ENCODE measurements around the gene IVNS1ABP.

The IVNS1ABP gene

GRCh38 chr1:185345913-185346720, 29.1 kb upstream of the IVNS1ABP start:
- Histone ChIP-seq H3K27ac (no peak overlapping the region), H3K4me1 (ENCODE audit: low read depth, poor library complexity, severe bottlenecking) (peaks cover 5% of the 10 kb centered on the region), H3K27me3 (ENCODE audit: insufficient read depth, low read depth) (0 out of 2 replicates have a peak, but pooled peaks cover 3% of the 10 kb centered on the region), H3K79me2 (ENCODE audit: insufficient read depth, low read depth) (no peaks in the 10 kb centered on the region), H3K4me3 (IDR thresholded peaks at IDR 0.05; ENCODE audit: insufficient read depth, low read depth, low read length) (no peak overlapping the region), H3K36me3 (ENCODE audit: insufficient read depth) (no peaks in the 10 kb centered on the region), H4K20me1 (ENCODE audit: insufficient read depth) (no peaks in the 10 kb centered on the region), H3K9ac (no peak overlapping the region), H3K4me2 (no peak overlapping the region), H2AFZ (ENCODE audit: low read depth) (no peak overlapping the region)
- TF ChIP-seq CTCF (conservative IDR thresholded peaks at IDR 0.05; ENCODE audit: low read depth, low read length), result no peak

GRCh38 chr1:185343306-185343705, 26.3 kb upstream of the IVNS1ABP start:
- 0 out of 2 replicates have a peak, but pooled peaks cover 3% of the 10 kb centered on the region for H3K27me3 ChIP-seq (ENCODE audit: insufficient read depth, low read depth)
- H3K4me2 ChIP-seq, result no peak overlapping the region
- H4K20me1 ChIP-seq (ENCODE audit: insufficient read depth), result no peaks in the 10 kb centered on the region
- H3K27ac ChIP-seq, result no peak overlapping the region
- H3K4me3 ChIP-seq (IDR thresholded peaks at IDR 0.05; ENCODE audit: insufficient read depth, low read depth, low read length), result no peak overlapping the region
- TF ChIP-seq CTCF (conservative IDR thresholded peaks at IDR 0.05; ENCODE audit: low read depth, low read length), result no peak
- no peaks in the 10 kb centered on the region for H3K36me3 ChIP-seq (ENCODE audit: insufficient read depth)
- no peak overlapping the region for H2AFZ ChIP-seq (ENCODE audit: low read depth)
- H3K79me2 ChIP-seq (ENCODE audit: insufficient read depth, low read depth), result no peaks in the 10 kb centered on the region
- peaks cover 28% of the 10 kb centered on the region for H3K4me1 ChIP-seq (ENCODE audit: low read depth, poor library complexity, severe bottlenecking)
- no peak overlapping the region for H3K9ac ChIP-seq

- H4K20me1 ChIP-seq (ENCODE audit: insufficient read depth), result no peaks in the 10 kb centered on the region
- H3K79me2 ChIP-seq (ENCODE audit: insufficient read depth, low read depth), result no peaks in the 10 kb centered on the region
- peaks cover 30% of the 10 kb centered on the region for H3K4me1 ChIP-seq (ENCODE audit: low read depth, poor library complexity, severe bottlenecking)
- no peaks in the 10 kb centered on the region for H3K36me3 ChIP-seq (ENCODE audit: insufficient read depth)
- no peak overlapping the region for H2AFZ ChIP-seq (ENCODE audit: low read depth)
- H3K4me2 ChIP-seq, result no peak overlapping the region
- TF ChIP-seq CTCF (conservative IDR thresholded peaks at IDR 0.05; ENCODE audit: low read depth, low read length), result no peak
- no peak overlapping the region for H3K4me3 ChIP-seq (IDR thresholded peaks at IDR 0.05; ENCODE audit: insufficient read depth, low read depth, low read length)
- H3K27me3 ChIP-seq (ENCODE audit: insufficient read depth, low read depth), result no peaks in the 10 kb centered on the region
- H3K27ac ChIP-seq, result no peak overlapping the region
- no peak overlapping the region for H3K9ac ChIP-seq
Observed at GRCh38 chr1:185342672-185343259, 25.7 kb upstream of the IVNS1ABP start.

GRCh38 chr1:185342017-185342416, 25.0 kb upstream of the IVNS1ABP start:
- no peak for TF ChIP-seq CTCF (conservative IDR thresholded peaks at IDR 0.05; ENCODE audit: low read depth, low read length)
- no peaks in the 10 kb centered on the region for H4K20me1 ChIP-seq (ENCODE audit: insufficient read depth)
- H3K27me3 ChIP-seq (ENCODE audit: insufficient read depth, low read depth), result no peaks in the 10 kb centered on the region; the same call in 1 of the 2 replicates

More at GRCh38 chr1:185342017-185342416, 25.0 kb upstream of the IVNS1ABP start:
- Histone ChIP-seq H3K36me3 (ENCODE audit: insufficient read depth) (no peaks in the 10 kb centered on the region), H3K4me1 (ENCODE audit: low read depth, poor library complexity, severe bottlenecking) (peaks cover 26% of the 10 kb centered on the region), H3K79me2 (ENCODE audit: insufficient read depth, low read depth) (no peaks in the 10 kb centered on the region), H3K4me2 (no peak overlapping the region), H2AFZ (ENCODE audit: low read depth) (no peak overlapping the region), H3K27ac (no peak overlapping the region), H3K4me3 (IDR thresholded peaks at IDR 0.05; ENCODE audit: insufficient read depth, low read depth, low read length) (no peak overlapping the region), H3K9ac (no peak overlapping the region)
